Measurements from ENCODE around the gene STARD8. TPM values are rescaled to one million over a fixed set of nuclear protein-coding genes. Genes with fewer than 3 reads are reported as not detected.
"Not testable (repeated sequence)": the region's sequence is repeated elsewhere in the genome, so short reads cannot be mapped to it uniquely, and the experiment has no call there.

Gene STARD8, protein sequence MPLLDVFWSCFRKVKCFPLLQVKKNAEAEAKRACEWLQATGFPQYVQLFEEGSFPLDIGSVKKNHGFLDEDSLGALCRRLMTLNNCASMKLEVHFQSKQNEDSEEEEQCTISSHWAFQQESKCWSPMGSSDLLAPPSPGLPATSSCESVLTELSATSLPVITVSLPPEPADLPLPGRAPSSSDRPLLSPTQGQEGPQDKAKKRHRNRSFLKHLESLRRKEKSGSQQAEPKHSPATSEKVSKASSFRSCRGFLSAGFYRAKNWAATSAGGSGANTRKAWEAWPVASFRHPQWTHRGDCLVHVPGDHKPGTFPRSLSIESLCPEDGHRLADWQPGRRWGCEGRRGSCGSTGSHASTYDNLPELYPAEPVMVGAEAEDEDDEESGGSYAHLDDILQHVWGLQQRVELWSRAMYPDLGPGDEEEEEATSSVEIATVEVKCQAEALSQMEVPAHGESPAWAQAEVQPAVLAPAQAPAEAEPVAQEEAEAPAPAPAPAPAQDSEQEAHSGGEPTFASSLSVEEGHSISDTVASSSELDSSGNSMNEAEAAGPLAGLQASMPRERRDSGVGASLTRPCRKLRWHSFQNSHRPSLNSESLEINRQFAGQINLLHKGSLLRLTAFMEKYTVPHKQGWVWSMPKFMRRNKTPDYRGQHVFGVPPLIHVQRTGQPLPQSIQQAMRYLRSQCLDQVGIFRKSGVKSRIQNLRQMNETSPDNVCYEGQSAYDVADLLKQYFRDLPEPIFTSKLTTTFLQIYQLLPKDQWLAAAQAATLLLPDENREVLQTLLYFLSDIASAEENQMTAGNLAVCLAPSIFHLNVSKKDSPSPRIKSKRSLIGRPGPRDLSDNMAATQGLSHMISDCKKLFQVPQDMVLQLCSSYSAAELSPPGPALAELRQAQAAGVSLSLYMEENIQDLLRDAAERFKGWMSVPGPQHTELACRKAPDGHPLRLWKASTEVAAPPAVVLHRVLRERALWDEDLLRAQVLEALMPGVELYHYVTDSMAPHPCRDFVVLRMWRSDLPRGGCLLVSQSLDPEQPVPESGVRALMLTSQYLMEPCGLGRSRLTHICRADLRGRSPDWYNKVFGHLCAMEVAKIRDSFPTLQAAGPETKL
- 2.4 and 4.3 TPM in 2 replicates for total RNA-seq (2014; rRNA removed; shearing (Covaris generic); ENCODE audit: low replicate concordance)

DNA sequence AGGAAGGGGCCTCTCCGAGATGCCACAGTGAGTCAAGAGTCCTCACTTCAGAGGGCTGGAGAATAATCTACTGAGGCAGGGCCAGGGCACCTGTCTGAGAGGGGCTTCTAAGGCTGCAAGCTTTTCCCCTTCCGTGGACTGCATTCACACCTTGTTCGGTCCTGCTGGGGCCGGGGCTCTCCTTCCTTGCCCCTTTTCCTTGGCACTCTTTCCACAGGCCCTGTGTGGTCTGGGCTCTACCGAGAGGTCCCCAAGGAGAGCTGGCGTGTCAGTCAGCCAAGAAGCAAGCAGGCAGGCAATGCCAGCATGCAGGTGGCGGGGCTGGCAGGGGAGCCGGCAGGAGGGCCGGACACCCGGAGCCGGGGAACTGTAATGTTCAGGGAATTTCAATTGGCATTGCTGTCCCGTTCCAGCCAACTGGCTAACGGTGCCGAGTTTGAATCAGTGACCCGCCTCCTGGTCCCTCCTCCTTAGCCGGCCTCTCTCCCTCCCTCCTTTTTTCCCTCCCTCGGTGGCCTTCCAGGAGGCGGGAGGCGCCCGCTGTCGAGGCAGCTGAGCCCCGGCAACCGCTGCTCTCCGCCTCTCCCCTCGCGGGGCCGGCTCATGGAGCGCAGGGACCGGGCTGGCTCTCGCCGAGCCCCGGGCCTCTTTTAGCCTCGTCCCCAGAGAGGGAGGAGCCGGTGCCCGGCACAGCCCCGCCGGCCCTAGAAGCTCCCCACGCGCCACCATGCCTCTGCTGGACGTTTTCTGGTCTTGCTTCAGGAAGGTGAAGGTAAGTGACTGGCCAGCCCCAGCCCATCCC, at the start of gene STARD8:
TSS of gene STARD8 (plus strand) at position 511 of the 802 bp plus-strand sequence. CDS start at position 728, 217 bp downstream.
- peak; percentile 88 for DNase-seq (ENCODE audit: low read depth)
- in situ Hi-C loops (cut with HindIII; ENCODE audit: low pct_unique_long_range_greater_than_20kb, low sequenced_read_pairs) = no loop called here

DNA sequence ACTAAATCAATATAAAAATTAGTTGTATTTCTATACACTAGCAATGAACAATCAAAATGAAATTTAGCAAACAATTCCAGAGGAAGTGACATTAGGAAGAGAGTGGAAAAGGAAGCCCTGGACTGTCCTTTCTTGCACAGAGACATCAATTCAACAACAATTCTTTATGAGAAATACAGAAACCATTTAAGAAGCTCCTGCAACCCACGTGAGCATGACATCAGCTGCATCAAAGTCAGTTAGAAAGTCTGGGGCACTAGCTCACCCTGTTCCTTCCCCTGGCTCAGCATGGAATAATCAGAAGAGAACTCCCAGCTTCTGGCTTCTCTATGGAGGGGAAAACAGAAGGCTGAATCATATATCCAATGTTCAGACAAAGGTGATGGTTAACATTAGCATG, 48.6 kb upstream of the STARD8 start:
- no peak for DNase-seq (ENCODE audit: low read depth)
- in situ Hi-C loops (cut with HindIII; ENCODE audit: low pct_unique_long_range_greater_than_20kb, low sequenced_read_pairs) = no loop called here

DNA sequence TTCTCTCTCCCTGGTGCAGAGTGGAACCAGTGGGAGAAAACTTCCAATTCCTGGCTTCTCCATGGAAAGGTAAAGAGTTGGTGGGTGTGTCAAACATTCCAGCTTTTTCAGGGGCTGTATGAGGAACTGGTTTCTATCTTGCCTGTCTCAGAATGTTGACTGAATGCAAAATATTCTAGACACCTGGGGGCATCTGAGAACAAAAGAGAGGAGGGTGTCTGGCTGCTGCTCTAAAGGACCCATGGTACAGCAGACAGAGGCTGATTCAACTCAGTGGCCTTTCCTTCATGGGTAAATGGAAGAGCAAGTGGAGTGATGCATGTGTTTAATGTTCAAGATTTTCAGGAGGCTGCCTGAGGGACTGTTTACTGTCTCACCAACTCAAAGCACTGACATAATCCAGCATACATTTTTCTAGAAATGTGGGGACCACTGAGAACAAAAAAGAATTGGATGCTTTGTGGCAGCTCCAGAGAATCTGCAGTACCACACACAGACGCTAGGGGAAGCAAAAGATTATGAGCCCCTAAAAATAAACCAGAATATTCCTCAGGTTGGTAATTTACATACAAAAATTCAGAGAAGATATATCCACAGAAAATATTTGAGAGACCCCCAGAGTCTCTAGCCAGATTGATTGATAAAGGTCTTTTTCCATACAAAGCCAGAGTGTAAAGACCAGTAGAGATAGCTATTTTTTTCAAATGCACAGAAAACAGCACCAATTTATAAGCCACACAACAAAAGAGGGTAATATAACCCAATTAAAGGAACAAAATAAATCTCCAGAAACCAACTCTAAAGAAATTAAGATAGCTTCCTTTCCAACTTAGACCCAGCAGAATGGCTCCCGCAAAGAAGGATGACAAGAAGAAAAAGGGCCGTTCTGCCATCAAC, 48.0 kb upstream of the STARD8 start:
- no peak for DNase-seq (ENCODE audit: low read depth)
- in situ Hi-C loops (cut with HindIII; ENCODE audit: low pct_unique_long_range_greater_than_20kb, low sequenced_read_pairs) = no loop called here

DNA sequence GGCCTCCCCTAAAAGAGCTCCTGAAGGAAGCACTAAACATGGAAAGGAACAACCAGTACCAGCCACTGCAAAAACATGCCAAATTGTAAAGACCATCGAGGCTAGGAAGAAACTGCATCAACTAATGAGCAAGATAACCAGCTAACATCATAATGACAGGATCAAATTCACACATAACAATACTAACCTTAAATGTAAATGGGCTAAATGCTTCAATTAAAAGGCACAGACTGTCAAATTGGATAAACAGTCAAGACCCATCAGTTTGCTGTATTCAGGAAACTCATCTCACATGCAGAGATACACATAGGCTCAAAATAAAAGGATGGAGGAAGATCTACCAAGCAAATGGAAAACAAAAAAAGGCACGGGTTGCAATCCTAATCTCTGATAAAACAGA, 43.2 kb upstream of the STARD8 start:
- in situ Hi-C loops (cut with HindIII; ENCODE audit: low pct_unique_long_range_greater_than_20kb, low sequenced_read_pairs); DNase-seq (ENCODE audit: low read depth): not testable (repeated sequence)

DNA sequence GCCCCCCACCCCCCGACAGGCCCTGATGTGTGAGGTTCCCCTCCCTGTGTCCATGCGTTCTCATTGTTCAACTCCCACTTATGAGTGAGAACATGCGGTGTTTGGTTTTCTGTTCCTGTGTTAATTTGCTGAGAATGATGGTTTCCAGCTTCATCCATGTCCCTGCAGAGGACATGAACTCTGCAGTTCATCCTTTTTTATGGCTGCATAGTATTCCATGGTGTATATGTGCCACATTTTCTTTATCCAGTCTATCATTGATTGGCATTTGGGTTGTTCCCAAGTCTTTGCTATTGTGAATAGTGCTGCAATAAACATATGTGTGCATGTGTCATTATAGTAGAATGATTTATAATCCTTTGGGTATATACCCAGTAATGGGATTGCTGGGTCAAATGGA, 32.7 kb upstream of the STARD8 start:
- DNase-seq (ENCODE audit: low read depth); in situ Hi-C loops (cut with HindIII; ENCODE audit: low pct_unique_long_range_greater_than_20kb, low sequenced_read_pairs): not testable (repeated sequence)

DNA sequence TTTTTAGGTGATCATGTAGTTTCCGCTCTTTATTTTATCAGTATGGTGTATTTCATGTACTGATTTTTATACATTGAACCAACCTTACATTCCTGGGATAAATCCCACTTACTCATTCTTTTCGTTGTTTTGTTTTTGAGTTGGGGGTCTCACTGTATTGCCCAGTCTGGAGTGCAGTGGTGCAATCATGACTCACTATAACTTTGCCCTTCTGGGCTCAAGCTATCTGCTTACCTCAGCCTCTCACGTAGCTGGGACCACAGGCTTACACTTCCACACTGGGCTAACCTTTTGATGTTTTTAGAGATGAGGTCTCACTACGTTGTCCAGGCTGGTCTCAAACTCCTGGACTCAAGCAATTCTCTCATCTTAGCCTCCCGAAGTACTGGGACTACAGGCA, 19.5 kb upstream of the STARD8 start:
- DNase-seq (ENCODE audit: low read depth) = no peak
- in situ Hi-C loops (cut with HindIII; ENCODE audit: low pct_unique_long_range_greater_than_20kb, low sequenced_read_pairs) = no loop called here

DNA sequence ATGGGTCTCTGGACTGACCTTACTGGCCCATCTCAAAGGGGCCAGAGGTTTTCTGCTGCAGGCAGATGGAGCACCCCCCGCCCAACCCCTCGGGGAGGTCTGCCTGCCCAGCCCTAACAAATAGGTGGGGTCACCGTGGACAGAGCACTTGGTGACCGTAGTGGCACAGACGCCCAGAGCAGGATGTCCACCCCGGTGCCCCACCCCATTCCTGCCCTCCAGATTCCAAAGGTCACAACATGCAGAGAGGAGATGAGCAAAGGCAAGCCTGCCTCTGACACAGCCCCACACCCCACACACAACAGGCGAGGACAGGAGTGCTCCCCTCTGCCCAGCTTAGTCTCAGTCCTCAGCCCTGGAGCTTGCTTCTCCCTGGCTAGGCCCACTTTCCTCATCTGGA, 17.5 kb upstream of the STARD8 start:
- in situ Hi-C loops (cut with HindIII; ENCODE audit: low pct_unique_long_range_greater_than_20kb, low sequenced_read_pairs); DNase-seq (ENCODE audit: low read depth): not testable (repeated sequence)

DNA sequence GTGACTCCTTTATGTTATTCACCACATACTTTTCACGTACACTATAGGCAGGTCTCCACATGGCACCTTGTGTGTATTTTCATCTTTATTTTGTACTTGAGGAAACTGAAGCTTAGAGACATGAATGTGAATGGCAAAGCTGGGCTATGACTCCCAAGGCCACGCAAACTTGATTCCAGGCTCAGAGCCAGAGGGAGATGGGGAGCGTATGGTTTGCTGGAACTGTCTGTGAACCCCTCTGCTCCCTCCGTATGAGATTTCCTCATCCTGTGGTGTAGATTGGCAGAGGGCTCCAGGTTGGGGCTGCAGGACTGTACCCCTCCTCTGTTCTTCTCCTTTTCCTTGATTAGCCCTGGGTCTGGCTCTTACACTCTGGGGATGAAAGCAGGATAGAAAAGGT, 16.1 kb upstream of the STARD8 start:
- in situ Hi-C loops (cut with HindIII; ENCODE audit: low pct_unique_long_range_greater_than_20kb, low sequenced_read_pairs) = no loop called here
- no peak for DNase-seq (ENCODE audit: low read depth)

DNA sequence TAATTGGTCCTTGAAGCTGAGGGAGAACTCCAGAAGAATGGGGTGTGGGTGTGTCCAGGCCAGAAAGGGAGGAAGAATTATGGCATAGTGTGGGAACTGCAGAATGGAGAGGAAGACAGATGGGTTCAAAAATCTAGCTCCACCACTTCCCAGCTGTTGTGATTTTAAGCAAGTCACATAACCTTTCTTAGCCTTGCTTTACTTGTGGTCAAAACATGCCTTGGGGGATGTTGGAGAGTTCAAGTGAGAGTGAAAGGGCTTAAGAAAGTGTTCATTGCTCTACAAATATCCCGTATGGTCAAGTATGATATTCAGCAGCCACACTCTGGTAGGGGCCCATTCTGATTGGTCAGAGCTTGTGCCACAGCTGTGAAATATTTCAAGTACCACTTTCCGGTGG, 15.0 kb upstream of the STARD8 start:
- DNase-seq (ENCODE audit: low read depth) = no peak
- in situ Hi-C loops (cut with HindIII; ENCODE audit: low pct_unique_long_range_greater_than_20kb, low sequenced_read_pairs) = no loop called here

DNA sequence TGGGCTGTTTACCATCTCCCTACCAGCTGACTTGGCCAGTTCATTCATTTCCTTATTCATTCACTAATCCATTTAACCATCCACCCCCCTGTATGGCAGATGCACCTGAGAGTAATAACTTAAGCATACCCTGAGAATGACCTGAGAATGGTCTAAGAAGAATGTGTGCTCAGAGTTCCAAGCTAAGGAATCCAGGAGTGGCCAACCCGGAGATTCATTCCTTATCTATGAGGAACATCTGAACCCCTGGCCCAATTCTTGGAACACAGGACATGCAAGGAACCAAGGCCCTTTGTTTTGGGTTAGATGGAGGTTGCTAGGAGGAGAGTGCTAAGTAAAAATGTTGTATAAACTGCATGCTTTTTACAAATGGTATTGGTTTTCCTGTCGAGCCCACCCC, 13.5 kb upstream of the STARD8 start:
- in situ Hi-C loops (cut with HindIII; ENCODE audit: low pct_unique_long_range_greater_than_20kb, low sequenced_read_pairs) = no loop called here
- no peak for DNase-seq (ENCODE audit: low read depth)

DNA sequence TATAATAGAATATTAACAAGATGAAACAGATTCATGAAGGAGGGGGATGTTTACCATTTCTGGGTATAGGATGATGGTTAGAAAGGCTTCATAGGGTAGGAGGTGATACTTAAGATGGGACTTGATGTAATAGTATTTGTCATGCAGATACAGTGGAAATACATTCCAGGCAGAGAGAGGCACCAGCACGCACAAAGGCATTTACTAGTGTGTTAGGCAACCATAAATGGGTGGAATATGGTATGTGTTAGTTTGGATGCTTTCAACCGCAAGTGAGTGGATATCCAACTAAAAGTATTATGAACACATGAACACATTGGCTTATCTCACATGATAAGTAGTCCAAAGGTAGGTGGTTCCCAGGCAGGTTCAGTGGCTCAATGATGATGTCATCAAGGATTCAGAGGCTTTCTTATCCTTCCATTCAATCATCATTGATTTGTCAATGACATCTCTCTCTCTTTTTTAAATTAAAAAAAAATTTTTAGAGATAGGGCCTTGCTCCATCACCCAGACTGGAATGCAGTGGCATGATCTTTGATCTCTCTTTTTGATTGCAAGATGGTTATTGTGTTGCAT, 12.7 kb upstream of the STARD8 start:
- in situ Hi-C loops (cut with HindIII; ENCODE audit: low pct_unique_long_range_greater_than_20kb, low sequenced_read_pairs) = no loop called here
- DNase-seq (ENCODE audit: low read depth) = no peak

DNA sequence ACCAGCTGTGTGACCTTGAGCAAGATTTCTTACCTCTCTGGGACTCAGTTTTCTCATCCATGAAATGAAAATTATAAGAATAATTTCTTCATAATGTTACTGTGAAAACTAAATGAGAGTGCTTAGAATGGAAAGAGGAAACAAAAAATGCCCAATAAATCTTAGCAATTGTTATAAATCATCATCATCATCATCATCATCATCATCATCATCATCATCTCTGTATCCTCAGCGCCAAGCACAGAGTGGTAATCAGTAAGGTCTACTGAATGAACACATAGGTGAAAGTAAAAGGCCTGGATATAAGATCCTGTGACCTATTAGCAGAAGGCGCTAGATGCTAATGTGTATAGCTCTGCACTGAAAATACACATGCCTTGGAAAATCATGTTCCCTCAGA, 6.8 kb upstream of the STARD8 start:
- no peak for DNase-seq (ENCODE audit: low read depth)
- in situ Hi-C loops (cut with HindIII; ENCODE audit: low pct_unique_long_range_greater_than_20kb, low sequenced_read_pairs) = no loop called here

DNA sequence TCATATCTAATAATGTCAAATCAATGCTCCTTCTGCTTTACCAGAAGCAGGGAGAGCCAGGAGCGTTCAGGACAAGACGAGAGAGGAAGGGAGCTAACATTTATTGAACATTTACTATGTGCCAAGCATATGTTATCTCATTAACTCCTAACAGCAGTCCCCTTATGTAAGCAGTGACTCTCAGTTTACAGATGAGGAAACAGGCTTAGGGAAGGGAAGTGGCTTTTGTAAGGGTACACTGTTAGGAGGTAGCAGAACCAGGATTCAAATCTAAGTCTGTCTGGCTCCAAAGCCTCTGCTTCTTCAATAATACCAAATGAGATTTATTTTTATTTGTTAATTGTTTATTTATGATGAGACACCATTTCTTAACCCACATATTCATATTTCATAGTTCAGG, 2.6 kb upstream of the STARD8 start:
- in situ Hi-C loops (cut with HindIII; ENCODE audit: low pct_unique_long_range_greater_than_20kb, low sequenced_read_pairs) = no loop called here
- no peak for DNase-seq (ENCODE audit: low read depth)

DNA sequence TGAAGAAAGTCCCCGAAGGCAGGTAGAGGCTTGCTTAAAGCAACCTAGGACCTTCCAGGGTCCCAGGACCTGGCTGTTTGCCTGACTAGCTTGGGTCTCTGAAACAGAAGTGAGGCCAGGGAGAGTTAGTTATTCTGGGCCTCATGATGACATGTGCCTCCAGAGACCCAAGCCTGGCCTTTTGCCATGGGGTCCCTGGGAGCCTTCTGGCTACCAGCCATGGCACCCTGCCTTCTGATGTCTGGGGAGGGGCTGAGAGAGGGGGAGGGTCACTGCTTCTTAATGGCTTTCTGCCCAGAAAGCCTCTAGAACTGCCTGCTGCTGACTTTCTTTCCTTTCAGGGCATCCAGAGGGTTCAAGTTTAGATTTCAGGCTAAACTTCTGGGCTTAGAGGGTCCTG, 1.0 kb upstream of the STARD8 start:
- no peak for DNase-seq (ENCODE audit: low read depth)
- in situ Hi-C loops (cut with HindIII; ENCODE audit: low pct_unique_long_range_greater_than_20kb, low sequenced_read_pairs) = no loop called here

DNA sequence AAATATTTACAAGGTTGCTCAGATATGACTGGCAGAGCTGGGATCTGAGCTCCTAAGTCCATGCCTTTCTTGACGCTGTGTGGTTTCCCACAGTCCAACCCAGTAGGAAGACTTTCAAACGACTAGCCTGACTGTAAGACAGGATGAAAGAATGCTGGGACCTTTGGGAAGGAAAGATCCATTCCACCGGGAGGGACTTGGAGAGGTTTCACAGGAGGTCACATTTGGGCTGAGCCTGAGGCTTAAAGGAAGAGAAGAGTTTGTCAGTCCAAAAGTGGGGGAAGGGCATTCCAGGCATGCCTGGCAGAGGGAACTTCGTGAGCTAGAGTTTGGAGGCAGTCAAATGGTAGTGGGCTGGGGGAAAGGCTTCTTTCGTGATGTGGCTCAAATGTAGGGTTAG, 1.5 kb downstream of the STARD8 start:
- DNase-seq (ENCODE audit: low read depth) = no peak
- in situ Hi-C loops (cut with HindIII; ENCODE audit: low pct_unique_long_range_greater_than_20kb, low sequenced_read_pairs) = no loop called here

DNA sequence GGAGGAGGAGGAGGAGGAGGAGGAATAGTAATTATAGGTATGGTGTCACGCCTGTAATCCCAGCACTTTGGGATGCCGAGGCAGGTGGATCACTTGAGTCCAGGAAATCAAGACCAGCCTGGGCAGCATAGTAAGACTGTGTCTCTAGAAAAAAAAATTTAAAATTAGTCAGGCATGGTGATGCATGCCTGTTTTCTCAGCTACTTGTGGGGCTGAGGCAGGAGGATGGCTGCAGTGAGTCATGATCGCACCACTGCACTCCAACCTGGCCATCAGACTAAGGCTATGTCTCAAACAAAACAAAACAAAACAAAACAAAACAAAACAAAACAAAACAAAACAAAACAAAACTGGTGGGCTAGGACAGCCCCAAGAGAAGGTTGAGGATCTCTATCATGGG, 3.0 kb downstream of the STARD8 start:
- in situ Hi-C loops (cut with HindIII; ENCODE audit: low pct_unique_long_range_greater_than_20kb, low sequenced_read_pairs) = no loop called here
- DNase-seq (ENCODE audit: low read depth) = peak; percentile 35

DNA sequence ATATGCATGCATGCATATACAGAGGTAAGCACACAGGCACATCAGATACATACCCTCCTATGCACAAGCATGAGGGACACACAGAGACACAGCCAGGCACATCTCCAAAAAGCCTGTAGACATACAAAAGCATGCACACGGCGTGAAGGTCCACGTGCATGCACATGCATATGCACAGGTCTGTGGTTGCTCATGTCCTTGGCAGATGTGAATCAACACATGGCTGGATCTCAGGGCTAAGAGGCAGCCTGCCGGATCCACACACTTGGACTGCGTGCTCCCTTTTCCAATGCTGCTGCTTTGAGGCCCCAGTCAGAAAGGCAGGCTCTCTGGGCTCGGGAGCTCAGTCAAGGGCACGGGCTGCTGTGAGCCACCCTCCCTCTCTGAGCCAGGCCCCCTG, 3.6 kb downstream of the STARD8 start:
- in situ Hi-C loops (cut with HindIII; ENCODE audit: low pct_unique_long_range_greater_than_20kb, low sequenced_read_pairs) = no loop called here
- no peak for DNase-seq (ENCODE audit: low read depth)

All from Caki2 (cell line).